HCT116 (cell line): ENCODE measurements around the gene DLG2. TPM values are rescaled to one million over a fixed set of nuclear protein-coding genes. Genes with fewer than 3 reads are reported as not detected.

Source experiments
- ATAC-seq: fragments of 200-7000 bp; cut with Tn5 transposase; 2 replicates; pipeline ENCODE4 v1.9.1; 2020; ENCODE audit warnings: mild to moderate bottlenecking, moderate library complexity
- BruUV-seq: library from RNA; stranded (reverse); fragments of 400-500 nt; replicated peaks from 2 replicates; lab custom pipeline; 2021; lab: Mats Ljungman, UMichigan
- CTCF ChIA-PET: fragments of 300-600 bp; sonication (Branson Sonifier 250); formaldehyde crosslinking; loops from one replicate; lab custom pipeline; 2021; ENCODE audit warnings: antibody characterized with exemption; lab: Charles Lee
- POLR2A ChIA-PET: fragments of 300-600, 350-600 bp; sonication (Branson Sonifier 250); formaldehyde crosslinking; loops from one replicate; lab custom pipeline; 2021; ENCODE audit warnings: antibody characterized with exemption; lab: Charles Lee
- RAD21 ChIA-PET, 2 experiments: fragments of 300-600 bp; sonication (Branson Sonifier 250); formaldehyde crosslinking; loops; one replicate each; lab custom pipeline; 2023; ENCODE audit warnings: low total read pairs in 2 of 2; ENCODE audit not compliant: uncharacterized antibody in 2 of 2, unreplicated experiment in 2 of 2, low non-redundant PET in 1 of 2; lab: Charles Lee
- DNase-seq: peaks from one replicate; pipeline ENCODE4 v3.0.0-alpha.2; 2010; ENCODE audit warnings: low read depth, low spot score
- H2AFZ ChIP-seq: fragments of 200-600 bp; shearing (Covaris generic), sonication (generic); 2 replicates; pipeline ENCODE4 v1.6.1; 2017; ENCODE audit warnings: low read depth, mixed run types, mixed read lengths, antibody characterized with exemption, low read length; ENCODE audit not compliant: poor library complexity, severe bottlenecking
- H3K27ac ChIP-seq: 2 replicates; pipeline ENCODE4 v1.5.1; 2012; ENCODE audit warnings: low read depth, low read length
- H3K27me3 ChIP-seq: fragments of 200-600 bp; sonication (generic); 2 replicates; pipeline ENCODE4 v1.6.1; 2016; ENCODE audit warnings: mixed run types, low read length, mixed read lengths; ENCODE audit not compliant: insufficient read depth
- H3K36me3 ChIP-seq, 2 experiments: fragments of 200-500 bp in 1 of 2; fragments of 200-600 bp in 1 of 2; sonication (Bioruptor generic) in 1 of 2; sonication (generic) in 1 of 2; 2 replicates each; pipeline versions ENCODE4 v1.5.1 to v1.6.1; 2014 to 2016; ENCODE audit warnings: low read length in 2 of 2, inconsistent platforms in 1 of 2, mixed read lengths in 1 of 2, mixed run types in 1 of 2; ENCODE audit not compliant: insufficient read depth in 2 of 2, control insufficient read depth in 1 of 2
- H3K4me1 ChIP-seq, 2 experiments: fragments of 200-600 bp in 1 of 2; sonication (generic) in 1 of 2; 2 replicates each; pipeline versions ENCODE4 v1.5.1 to v1.6.1; 2012 to 2017; ENCODE audit warnings: low read length in 2 of 2, inconsistent platforms in 1 of 2, mild to moderate bottlenecking in 1 of 2, mixed read lengths in 1 of 2, mixed run types in 1 of 2, moderate library complexity in 1 of 2; ENCODE audit not compliant: insufficient read depth in 2 of 2, control insufficient read depth in 1 of 2
- H3K4me2 ChIP-seq: fragments of 200-600 bp; sonication (generic); 2 replicates; pipeline ENCODE4 v1.6.1; 2017; ENCODE audit warnings: mixed run types, low read length, mixed read lengths
- H3K4me3 ChIP-seq, 2 experiments: fragments of 200-600 bp in 1 of 2; sonication (generic) in 1 of 2; replicated peaks in 1 of 2; 2 replicates each; pipeline ENCODE4 v1.5.1; 2011 to 2016; ENCODE audit warnings: low read length in 2 of 2, control low read depth in 1 of 2, low read depth in 1 of 2, mild to moderate bottlenecking in 1 of 2, mixed read lengths in 1 of 2, mixed run types in 1 of 2
- H3K79me2 ChIP-seq: fragments of 200-600 bp; sonication (generic); 2 replicates; pipeline ENCODE4 v1.6.1; 2017; ENCODE audit warnings: mild to moderate bottlenecking, mixed run types, low read length, moderate library complexity, mixed read lengths; ENCODE audit not compliant: insufficient read depth
- H3K9ac ChIP-seq: fragments of 200-600 bp; sonication (generic); 2 replicates; pipeline ENCODE4 v1.6.1; 2016; ENCODE audit warnings: low read length, mixed read lengths
- H3K9me2 ChIP-seq: fragments of 200-600 bp; sonication (generic), shearing (Covaris generic); 2 replicates; pipeline ENCODE4 v1.6.1; 2017; ENCODE audit warnings: mixed run types, mild to moderate bottlenecking, moderate library complexity; ENCODE audit not compliant: insufficient read depth
- H3K9me3 ChIP-seq, 2 experiments: fragments of 200-500 bp in 1 of 2; fragments of 200-600 bp in 1 of 2; sonication (Bioruptor generic) in 1 of 2; sonication (generic) in 1 of 2; 2 replicates each; pipeline ENCODE4 v1.6.1; 2014 to 2017; ENCODE audit warnings: low read length in 2 of 2, mixed read lengths in 2 of 2, inconsistent platforms in 1 of 2, low read depth in 1 of 2, mild to moderate bottlenecking in 1 of 2, mixed run types in 1 of 2, moderate library complexity in 1 of 2; ENCODE audit not compliant: control insufficient read depth in 1 of 2, insufficient read depth in 1 of 2
- H4K20me1 ChIP-seq: fragments of 200-600 bp; sonication (generic), shearing (Covaris generic); 2 replicates; pipeline ENCODE4 v1.6.1; 2017; ENCODE audit warnings: mixed run types, mild to moderate bottlenecking, moderate library complexity; ENCODE audit not compliant: insufficient read depth
- ATF3 ChIP-seq: IDR thresholded peaks from 2 replicates; pipeline ENCODE4 v1.6.1; 2012
- CBX3 ChIP-seq: IDR thresholded peaks from 2 replicates; pipeline ENCODE4 v1.6.1; 2012; ENCODE audit warnings: low read depth
- CEBPB ChIP-seq: IDR thresholded peaks from 2 replicates; pipeline ENCODE4 v1.6.1; 2012; ENCODE audit warnings: low read depth
- EGR1 ChIP-seq: IDR thresholded peaks from 2 replicates; pipeline ENCODE4 v1.6.1; 2012; ENCODE audit warnings: low read depth
- EZH2 ChIP-seq: fragments of 200-600 bp; sonication (generic); IDR thresholded peaks from 2 replicates; pipeline ENCODE4 v1.6.1; 2017; ENCODE audit warnings: antibody characterized with exemption, mixed run types
- EZH2phosphoT487 ChIP-seq: fragments of 200-600 bp; IDR thresholded peaks from 2 replicates; pipeline ENCODE4 v1.6.1; 2018; ENCODE audit warnings: antibody characterized with exemption, borderline replicate concordance
- FOSL1 ChIP-seq: IDR thresholded peaks from 2 replicates; pipeline ENCODE4 v1.6.1; 2012; ENCODE audit warnings: low read depth
- JUND ChIP-seq: IDR thresholded peaks from 2 replicates; pipeline ENCODE4 v1.6.1; 2012
- MAX ChIP-seq: IDR thresholded peaks from 2 replicates; pipeline ENCODE4 v1.6.1; 2012
- POLR2A ChIP-seq: IDR thresholded peaks from 2 replicates; pipeline ENCODE4 v1.7.0; 2011; ENCODE audit warnings: borderline replicate concordance; ENCODE audit not compliant: insufficient read depth, insufficient read length; ENCODE audit errors: extremely low read depth
- POLR2AphosphoS5 ChIP-seq: IDR thresholded peaks from 2 replicates; pipeline ENCODE4 v1.6.1; 2011; ENCODE audit warnings: mild to moderate bottlenecking, low read depth, low read length, moderate library complexity
- RAD21 ChIP-seq: IDR thresholded peaks from 2 replicates; pipeline ENCODE4 v1.6.1; 2012; ENCODE audit warnings: low read depth, mild to moderate bottlenecking
- REST ChIP-seq: IDR thresholded peaks from 2 replicates; pipeline ENCODE4 v1.6.1; 2012; ENCODE audit warnings: low read depth
- SIN3A ChIP-seq: IDR thresholded peaks from 2 replicates; pipeline ENCODE4 v1.6.1; 2012; ENCODE audit warnings: low read depth
- SP1 ChIP-seq: IDR thresholded peaks from 2 replicates; pipeline ENCODE4 v1.6.1; 2012; ENCODE audit warnings: low read depth
- SRF ChIP-seq: IDR thresholded peaks from 2 replicates; pipeline ENCODE4 v1.6.1; 2012; ENCODE audit warnings: low read depth
- TCF7L2 ChIP-seq: IDR thresholded peaks from 2 replicates; pipeline ENCODE4 v1.7.0; 2011; ENCODE audit warnings: borderline replicate concordance, inconsistent platforms; ENCODE audit not compliant: insufficient read depth, insufficient read length; ENCODE audit errors: extremely low read depth
- YY1 ChIP-seq: IDR thresholded peaks from 2 replicates; pipeline ENCODE4 v1.6.1; 2011; ENCODE audit warnings: low read length, low read depth, moderate library complexity, mild to moderate bottlenecking; ENCODE audit not compliant: insufficient replicate concordance; ENCODE audit errors: extremely low read depth
- ZBTB33 ChIP-seq: IDR thresholded peaks from 2 replicates; pipeline ENCODE4 v1.6.1; 2011; ENCODE audit warnings: mild to moderate bottlenecking, low read length, moderate library complexity; ENCODE audit not compliant: insufficient replicate concordance; ENCODE audit errors: extremely low read depth
- ZFX ChIP-seq: fragments of 450-650 bp; IDR thresholded peaks from 2 replicates; pipeline ENCODE4 v1.6.1; 2017
- ZNF274 ChIP-seq: fragments of 200-500 bp; sonication (Bioruptor generic); IDR thresholded peaks from 2 replicates; pipeline ENCODE4 v1.6.1; 2014; ENCODE audit warnings: mild to moderate bottlenecking, low read depth, low read length, inconsistent platforms
- intact Hi-C: fragments of 100-400 bp; cut with micrococcal nuclease; formaldehyde crosslinking; loops from 2 replicates; pipeline ENCODE4 v1.10.0; 2022
- total RNA-seq: library from RNA; stranded (reverse); gene quantifications from one replicate; pipeline ENCODE4 v1.2.1, GENCODE V29; 2021; ENCODE audit not compliant: unreplicated experiment

The DLG2 gene
- total RNA-seq, 1 experiment from 2014 or later, result 2.4 TPM

GRCh38 chr11:85647604-85648299, 20.6 kb upstream of the DLG2 start, which contains the start of gene TMEM126A:
Gene TMEM126A, plus strand, starts transcription at chr11:85647967. Its CDS starts 2,289 bp downstream, at chr11:85650256.
- H3K4me2 ChIP-seq, result peak within 1 kb of the TSS; percentile 90
- H3K79me2 ChIP-seq, result peaks cover 18% of the 10 kb centered on the region
- BruUV-seq, result no TSS peak
- ChIA-PET CTCF (interaction anchor here (0.7 to 1.5 kb wide), 2 partner anchors 207 to 546 kb away, joined by 3 to 4 read pairs; partner anchors contain the start of gene CCDC83), POLR2A (interaction anchor here (0.9 to 1.8 kb wide), 7 partner anchors 8 to 20 kb away, joined by 3 to 9 read pairs (median 4); partner anchors contain the start of genes CREBZF and TMEM126B), RAD21 (interaction anchor here in 1 of 2 experiments (0.7 kb wide), 1 partner anchor 20 kb away, joined by 3 read pairs; no protein-coding TSS in a partner anchor)
- intact Hi-C loops, result no loop called here
- H2AFZ ChIP-seq, result peak within 1 kb of the TSS; percentile 77
- H3K27me3 ChIP-seq, result no peaks in the 10 kb centered on the region
- no peaks in the 10 kb centered on the region for H4K20me1 ChIP-seq
- peak within 1 kb of the TSS; percentile 84 for H3K9ac ChIP-seq
- no peaks in the 10 kb centered on the region for H3K9me3 ChIP-seq
- H3K4me3 ChIP-seq, result peak within 1 kb of the TSS; percentile 70 to 86
- ATAC-seq, result peak; percentile 96
- H3K9me2 ChIP-seq, result no peaks in the 10 kb centered on the region
- H3K4me1 ChIP-seq, result peaks cover 4 to 15% of the 10 kb centered on the region in 2 experiments; a peak in 3 of 4 replicates
- DNase-seq, result peak; percentile 81
- H3K27ac ChIP-seq, result peak within 1 kb of the TSS; percentile 55
- 0 out of 4 replicates have a peak, but pooled peaks cover 0 to 3% of the 10 kb centered on the region in 2 experiments for H3K36me3 ChIP-seq
- no peak for TF ChIP-seq REST
- no peak for TF ChIP-seq RAD21
- no peak for TF ChIP-seq ZNF274
- TF ChIP-seq TCF7L2, result peak; percentile 22
- peak; percentile 93 for TF ChIP-seq SIN3A
- TF ChIP-seq ZFX, result peak; percentile 65
- TF ChIP-seq EGR1, result peak; percentile 96
- TF ChIP-seq CBX3, result peak; percentile 75
- TF ChIP-seq CEBPB, result peak; percentile 50; the same call in 1 of the 2 replicates
- peak; percentile 79; the same call in 1 of the 2 replicates for TF ChIP-seq SP1
- TF ChIP-seq FOSL1, result no peak
- peak; percentile 72 for TF ChIP-seq SRF
- peak; percentile 90 for TF ChIP-seq POLR2A
- no peak for TF ChIP-seq JUND
- peak; percentile 75 for TF ChIP-seq MAX
- no peak for TF ChIP-seq ZBTB33
- peak; percentile 96 for TF ChIP-seq POLR2AphosphoS5
- TF ChIP-seq EZH2, result no peak
- TF ChIP-seq EZH2phosphoT487, result no peak
- peak; percentile 98 for TF ChIP-seq YY1
- TF ChIP-seq ATF3, result no peak
